ENCODE data around the gene GDF9. TPM values are rescaled to one million over a fixed set of nuclear protein-coding genes. Genes with fewer than 3 reads are reported as not detected.

Gene GDF9
- total and polyA plus RNA-seq, 4 donors = 0.14 to 0.37 (median 0.26) TPM

DNA sequence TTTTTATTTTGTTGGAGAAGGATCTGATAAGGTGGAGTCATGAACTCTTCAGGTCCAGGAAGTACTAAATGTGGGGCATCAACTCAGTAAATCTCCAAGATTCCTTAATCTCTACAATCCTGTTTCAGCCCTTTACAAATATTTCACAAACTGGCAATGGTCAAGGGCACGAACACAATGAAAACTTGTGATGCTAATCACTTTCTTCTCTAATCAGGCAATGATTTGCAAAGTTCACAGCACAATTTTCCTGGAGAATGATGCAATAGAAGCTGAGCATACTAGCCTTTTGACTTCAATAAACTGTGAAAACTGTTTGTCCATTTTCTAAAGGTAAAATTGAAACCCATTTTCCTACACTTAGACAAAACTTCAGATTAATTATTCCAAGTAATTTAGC lies 16.9 kb downstream of the GDF9 start:
- Histone ChIP-seq H3K4me1 (ENCODE audit: control insufficient read depth in 5 of 5, insufficient read depth in 5 of 5, low read length in 5 of 5) (no peaks in the 10 kb centered on the region), H3K9ac (ENCODE audit: insufficient read depth in 1 of 2, low read length in 2 of 2) (no peak overlapping the region), H3K27ac (ENCODE audit: low read depth in 1 of 2, low read length in 1 of 2) (no peak overlapping the region), H3K9me3 (ENCODE audit: control insufficient read depth in 4 of 4, insufficient read depth in 3 of 4, low read length in 3 of 4) (no peaks in the 10 kb centered on the region), H3K36me3 (ENCODE audit: control insufficient read depth in 4 of 4, insufficient read depth in 4 of 4, low read length in 4 of 4) (no peaks in the 10 kb centered on the region), H3K4me3 (no peak overlapping the region), H3K27me3 (ENCODE audit: control insufficient read depth in 3 of 3, insufficient read depth in 3 of 3, low read length in 2 of 3) (no peaks in the 10 kb centered on the region)
- TF ChIP-seq CTCF (IDR thresholded peaks at IDR 0.05; ENCODE audit: control extremely low read depth, extremely low read depth) = no peak
- WGBS, 2 donors = 55 to 68% methylated on average over 1 of the region's 1 CpG
- ATAC-seq (ENCODE audit: insufficient read depth, low FRiP score) (no peak), DNase-seq (no peak)

- H3K9ac ChIP-seq (ENCODE audit: insufficient read depth in 1 of 2, low read length in 2 of 2) = no peak overlapping the region
- no peak for TF ChIP-seq CTCF (IDR thresholded peaks at IDR 0.05; ENCODE audit: control extremely low read depth, extremely low read depth)
- WGBS, 2 donors = 96% methylated on average over 8 of the region's 8 CpGs
- H3K27ac ChIP-seq (ENCODE audit: low read depth in 1 of 2, low read length in 1 of 2) = no peak overlapping the region
- no peaks in the 10 kb centered on the region for H3K36me3 ChIP-seq (ENCODE audit: control insufficient read depth in 4 of 4, insufficient read depth in 4 of 4, low read length in 4 of 4)
- H3K4me1 ChIP-seq (ENCODE audit: control insufficient read depth in 5 of 5, insufficient read depth in 5 of 5, low read length in 5 of 5) = no peaks in the 10 kb centered on the region
- no peaks in the 10 kb centered on the region for H3K27me3 ChIP-seq (ENCODE audit: control insufficient read depth in 3 of 3, insufficient read depth in 3 of 3, low read length in 2 of 3)
- ATAC-seq (ENCODE audit: insufficient read depth, low FRiP score) = no peak
- H3K4me3 ChIP-seq = no peak overlapping the region
- DNase-seq = no peak
- H3K9me3 ChIP-seq (ENCODE audit: control insufficient read depth in 4 of 4, insufficient read depth in 3 of 4, low read length in 3 of 4) = no peaks in the 10 kb centered on the region
Observed at GRCh38 chr5:132848270-132848669, 18.0 kb downstream of the GDF9 start.

DNA sequence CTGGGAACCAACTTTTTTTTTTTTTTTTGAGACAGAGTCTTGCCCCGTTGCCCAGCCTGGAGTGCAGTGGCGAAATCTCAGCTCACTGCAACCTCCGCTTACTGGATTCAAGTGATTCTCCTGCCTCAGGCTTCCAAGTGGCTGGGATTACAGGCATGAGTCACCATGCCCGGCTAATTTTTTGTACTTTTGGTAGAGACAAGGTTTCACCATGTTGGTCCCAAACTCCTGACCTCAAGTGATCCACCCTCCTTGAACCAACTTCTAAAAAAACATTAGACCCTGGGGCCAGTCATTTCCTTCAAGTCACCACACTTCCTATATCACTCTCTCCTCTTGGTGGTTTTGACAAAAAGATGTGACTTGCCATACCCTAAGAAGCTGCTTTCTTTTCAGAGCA lies 25.0 kb downstream of the GDF9 start:
- Histone ChIP-seq H3K9ac (ENCODE audit: insufficient read depth in 1 of 2, low read length in 2 of 2) (no peak overlapping the region), H3K27ac (ENCODE audit: low read depth in 1 of 2, low read length in 1 of 2) (peak overlapping the region in 1 of 2 donors; percentile 67), H3K4me3 (no peak overlapping the region), H3K9me3 (ENCODE audit: control insufficient read depth in 4 of 4, insufficient read depth in 3 of 4, low read length in 3 of 4) (no peaks in the 10 kb centered on the region), H3K4me1 (ENCODE audit: control insufficient read depth in 5 of 5, insufficient read depth in 5 of 5, low read length in 5 of 5) (peaks cover 0 to 9% (median 0%) of the 10 kb centered on the region in 5 donors), H3K36me3 (ENCODE audit: control insufficient read depth in 4 of 4, insufficient read depth in 4 of 4, low read length in 4 of 4) (no peaks in the 10 kb centered on the region), H3K27me3 (ENCODE audit: control insufficient read depth in 3 of 3, insufficient read depth in 3 of 3, low read length in 2 of 3) (no peaks in the 10 kb centered on the region)
- WGBS, 2 donors = 66 to 68% methylated on average over 4 of the region's 4 CpGs
- no peak for TF ChIP-seq CTCF (IDR thresholded peaks at IDR 0.05; ENCODE audit: control extremely low read depth, extremely low read depth)
- peak; percentile 43 for ATAC-seq (ENCODE audit: insufficient read depth, low FRiP score)
- DNase-seq = no peak

GRCh38 chr5:132840896-132841295 lies 25.4 kb downstream of the GDF9 start:
- Histone ChIP-seq H3K27me3 (ENCODE audit: control insufficient read depth in 3 of 3, insufficient read depth in 3 of 3, low read length in 2 of 3) (no peaks in the 10 kb centered on the region), H3K27ac (ENCODE audit: low read depth in 1 of 2, low read length in 1 of 2) (peak overlapping the region in 1 of 2 donors; percentile 87), H3K9me3 (ENCODE audit: control insufficient read depth in 4 of 4, insufficient read depth in 3 of 4, low read length in 3 of 4) (no peaks in the 10 kb centered on the region), H3K4me3 (no peak overlapping the region), H3K4me1 (ENCODE audit: control insufficient read depth in 5 of 5, insufficient read depth in 5 of 5, low read length in 5 of 5) (peaks cover 0 to 9% (median 0%) of the 10 kb centered on the region in 5 donors), H3K36me3 (ENCODE audit: control insufficient read depth in 4 of 4, insufficient read depth in 4 of 4, low read length in 4 of 4) (no peaks in the 10 kb centered on the region), H3K9ac (ENCODE audit: insufficient read depth in 1 of 2, low read length in 2 of 2) (no peak overlapping the region)
- TF ChIP-seq CTCF (IDR thresholded peaks at IDR 0.05; ENCODE audit: control extremely low read depth, extremely low read depth) = no peak
- 62 to 82% methylated on average over 1 of the region's 1 CpG for WGBS, 2 donors
- DNase-seq = no peak
- ATAC-seq (ENCODE audit: insufficient read depth, low FRiP score) = no peak

Data from lung (tissue), 12 donors.